ENCODE results near the gene ARID1B. TPM values are rescaled to one million over a fixed set of nuclear protein-coding genes. Genes with fewer than 3 reads are reported as not detected.

The ARID1B gene
- total RNA-seq, 1 donor from 2014 or later, result 75.4 TPM

GRCh38 chr6:157150076-157150475, 372.9 kb downstream of the ARID1B start:
- H3K9ac ChIP-seq (ENCODE audit: low read length), result peak overlapping the region; percentile 88
- no peak overlapping the region for H2AFZ ChIP-seq (ENCODE audit: low read depth, low read length)
- peaks cover 3% of the 10 kb centered on the region for H3K36me3 ChIP-seq (ENCODE audit: insufficient read depth, low read length)
- H3K4me1 ChIP-seq (ENCODE audit: insufficient read depth, low read length), result peaks cover 56% of the 10 kb centered on the region
- FAIRE-seq, result no peak
- Mint-ChIP-seq H3K9me3 (ENCODE audit: unreplicated experiment) (no peaks in the 10 kb centered on the region), H3K36me3 (ENCODE audit: low read depth, unreplicated experiment) (peaks cover 10% of the 10 kb centered on the region), H3K4me3 (ENCODE audit: unreplicated experiment) (no peak overlapping the region), H3K27me3 (ENCODE audit: low read depth, unreplicated experiment) (no peaks in the 10 kb centered on the region), H3K27ac (ENCODE audit: unreplicated experiment) (peak overlapping the region; percentile 97), H3K4me1 (ENCODE audit: low read depth, unreplicated experiment) (peaks cover 68% of the 10 kb centered on the region)
- no peaks in the 10 kb centered on the region for H3K9me3 ChIP-seq (ENCODE audit: insufficient read depth, low read depth, low read length)
- H3K4me2 ChIP-seq (ENCODE audit: low read length), result peak overlapping the region; percentile 82
- H3K79me2 ChIP-seq (ENCODE audit: insufficient read depth, low read length), result no peaks in the 10 kb centered on the region
- peak overlapping the region; percentile 22 for H3K4me3 ChIP-seq (ENCODE audit: insufficient read depth, low read depth, low read length)
- TF ChIP-seq, protein P1, sequence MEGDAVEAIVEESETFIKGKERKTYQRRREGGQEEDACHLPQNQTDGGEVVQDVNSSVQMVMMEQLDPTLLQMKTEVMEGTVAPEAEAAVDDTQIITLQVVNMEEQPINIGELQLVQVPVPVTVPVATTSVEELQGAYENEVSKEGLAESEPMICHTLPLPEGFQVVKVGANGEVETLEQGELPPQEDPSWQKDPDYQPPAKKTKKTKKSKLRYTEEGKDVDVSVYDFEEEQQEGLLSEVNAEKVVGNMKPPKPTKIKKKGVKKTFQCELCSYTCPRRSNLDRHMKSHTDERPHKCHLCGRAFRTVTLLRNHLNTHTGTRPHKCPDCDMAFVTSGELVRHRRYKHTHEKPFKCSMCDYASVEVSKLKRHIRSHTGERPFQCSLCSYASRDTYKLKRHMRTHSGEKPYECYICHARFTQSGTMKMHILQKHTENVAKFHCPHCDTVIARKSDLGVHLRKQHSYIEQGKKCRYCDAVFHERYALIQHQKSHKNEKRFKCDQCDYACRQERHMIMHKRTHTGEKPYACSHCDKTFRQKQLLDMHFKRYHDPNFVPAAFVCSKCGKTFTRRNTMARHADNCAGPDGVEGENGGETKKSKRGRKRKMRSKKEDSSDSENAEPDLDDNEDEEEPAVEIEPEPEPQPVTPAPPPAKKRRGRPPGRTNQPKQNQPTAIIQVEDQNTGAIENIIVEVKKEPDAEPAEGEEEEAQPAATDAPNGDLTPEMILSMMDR (IDR thresholded peaks at IDR 0.05; ENCODE audit: insufficient read depth, low read depth, low read length), result no peak
- TF ChIP-seq EZH2 (IDR thresholded peaks at IDR 0.05; ENCODE audit: insufficient read depth, low read length), result no peak
- no peaks in the 10 kb centered on the region for H3K27me3 ChIP-seq (ENCODE audit: insufficient read depth, low read length)
- peak overlapping the region; percentile 99 for H3K27ac ChIP-seq (ENCODE audit: low read depth, low read length)
- no peaks in the 10 kb centered on the region for H4K20me1 ChIP-seq (ENCODE audit: insufficient read depth, low read length)
- peak; percentile 91 for DNase-seq (ENCODE audit: low read depth)

GRCh38 chr6:157151029-157151428, 373.9 kb downstream of the ARID1B start:
- peak overlapping the region; percentile 99 for H3K27ac ChIP-seq (ENCODE audit: low read depth, low read length)
- H4K20me1 ChIP-seq (ENCODE audit: insufficient read depth, low read length), result no peaks in the 10 kb centered on the region
- Mint-ChIP-seq H3K9me3 (ENCODE audit: unreplicated experiment) (no peaks in the 10 kb centered on the region), H3K36me3 (ENCODE audit: low read depth, unreplicated experiment) (peaks cover 10% of the 10 kb centered on the region), H3K4me3 (ENCODE audit: unreplicated experiment) (no peak overlapping the region), H3K27ac (ENCODE audit: unreplicated experiment) (peak overlapping the region; percentile 97), H3K27me3 (ENCODE audit: low read depth, unreplicated experiment) (no peaks in the 10 kb centered on the region), H3K4me1 (ENCODE audit: low read depth, unreplicated experiment) (peaks cover 61% of the 10 kb centered on the region)
- H3K9me3 ChIP-seq (ENCODE audit: insufficient read depth, low read depth, low read length), result no peaks in the 10 kb centered on the region
- DNase-seq (ENCODE audit: low read depth) (peak; percentile 58), FAIRE-seq (no peak)
- H3K4me3 ChIP-seq (ENCODE audit: insufficient read depth, low read depth, low read length), result no peak overlapping the region
- peak overlapping the region; percentile 88 for H3K9ac ChIP-seq (ENCODE audit: low read length)
- TF ChIP-seq, protein P1 (IDR thresholded peaks at IDR 0.05; ENCODE audit: insufficient read depth, low read depth, low read length), result no peak
- TF ChIP-seq EZH2 (IDR thresholded peaks at IDR 0.05; ENCODE audit: insufficient read depth, low read length), result no peak
- peaks cover 53% of the 10 kb centered on the region for H3K4me1 ChIP-seq (ENCODE audit: insufficient read depth, low read length)
- H2AFZ ChIP-seq (ENCODE audit: low read depth, low read length), result no peak overlapping the region
- H3K79me2 ChIP-seq (ENCODE audit: insufficient read depth, low read length), result no peaks in the 10 kb centered on the region
- H3K27me3 ChIP-seq (ENCODE audit: insufficient read depth, low read length), result no peaks in the 10 kb centered on the region
- H3K36me3 ChIP-seq (ENCODE audit: insufficient read depth, low read length), result peaks cover 4% of the 10 kb centered on the region
- H3K4me2 ChIP-seq (ENCODE audit: low read length), result peak overlapping the region; percentile 82

DNA sequence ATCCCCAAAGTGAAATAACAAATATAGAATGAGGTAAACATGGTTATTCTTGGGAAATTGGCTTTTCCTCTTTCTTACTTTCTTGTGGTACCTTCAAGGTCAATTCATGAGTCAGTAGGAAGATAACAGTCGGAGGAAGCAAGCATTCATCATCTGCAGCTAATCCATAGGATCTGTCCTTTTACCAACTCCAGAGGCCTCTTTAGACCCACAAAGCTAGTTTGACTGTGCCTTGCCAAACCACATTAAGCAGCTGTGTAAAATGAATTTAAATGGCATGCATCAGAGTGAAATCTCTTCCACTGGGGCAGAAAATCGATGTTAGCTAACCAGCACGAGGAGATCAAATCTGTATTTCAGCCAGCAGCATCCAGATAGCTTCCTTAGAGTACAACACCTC, 374.8 kb downstream of the ARID1B start:
- Histone ChIP-seq H3K4me3 (ENCODE audit: insufficient read depth, low read depth, low read length) (no peak overlapping the region), H3K79me2 (ENCODE audit: insufficient read depth, low read length) (no peaks in the 10 kb centered on the region), H3K9me3 (ENCODE audit: insufficient read depth, low read depth, low read length) (no peaks in the 10 kb centered on the region), H4K20me1 (ENCODE audit: insufficient read depth, low read length) (no peaks in the 10 kb centered on the region), H3K4me1 (ENCODE audit: insufficient read depth, low read length) (peaks cover 53% of the 10 kb centered on the region), H3K27ac (ENCODE audit: low read depth, low read length) (peak overlapping the region; percentile 99), H3K4me2 (ENCODE audit: low read length) (peak overlapping the region; percentile 29), H2AFZ (ENCODE audit: low read depth, low read length) (no peak overlapping the region), H3K36me3 (ENCODE audit: insufficient read depth, low read length) (peaks cover 4% of the 10 kb centered on the region), H3K27me3 (ENCODE audit: insufficient read depth, low read length) (no peaks in the 10 kb centered on the region), H3K9ac (ENCODE audit: low read length) (peak overlapping the region; percentile 88)
- Mint-ChIP-seq H3K27ac (ENCODE audit: unreplicated experiment) (peak overlapping the region; percentile 97), H3K9me3 (ENCODE audit: unreplicated experiment) (no peaks in the 10 kb centered on the region), H3K36me3 (ENCODE audit: low read depth, unreplicated experiment) (peaks cover 13% of the 10 kb centered on the region), H3K4me1 (ENCODE audit: low read depth, unreplicated experiment) (peaks cover 52% of the 10 kb centered on the region), H3K4me3 (ENCODE audit: unreplicated experiment) (no peak overlapping the region), H3K27me3 (ENCODE audit: low read depth, unreplicated experiment) (no peaks in the 10 kb centered on the region)
- TF ChIP-seq, protein P1 (IDR thresholded peaks at IDR 0.05; ENCODE audit: insufficient read depth, low read depth, low read length), result no peak
- no peak for TF ChIP-seq EZH2 (IDR thresholded peaks at IDR 0.05; ENCODE audit: insufficient read depth, low read length)
- DNase-seq (ENCODE audit: low read depth), result peak; percentile 96
- FAIRE-seq, result no peak

Data from astrocyte (in vitro differentiated cells and primary cell).